ENCODE data around the gene SPIN2B. TPM values are rescaled to one million over a fixed set of nuclear protein-coding genes. Genes with fewer than 3 reads are reported as not detected.
"Not testable (repeated sequence)": the region's sequence is repeated elsewhere in the genome, so short reads cannot be mapped to it uniquely, and the experiment has no call there.

SPIN2B gene
- total RNA-seq, result 10 to 100 TPM in 3 of 4 donors, 1 to 10 TPM in 1; 7.4 to 14.0 (median 12.4) TPM

GRCh38 chrX:57121162-57121755 lies at the start of gene SPIN2B:
Gene SPIN2B, minus strand, starts transcription at chrX:57121548.
- peak; percentile 95 for ATAC-seq
- peak; percentile 26 for TF ChIP-seq POLR2AphosphoS5 (IDR thresholded peaks at IDR 0.05)
- TF ChIP-seq EP300 (IDR thresholded peaks at IDR 0.05), result no peak
- TF ChIP-seq CTCF (IDR thresholded peaks at IDR 0.05), result no peak
- TF ChIP-seq POLR2A (IDR thresholded peaks at IDR 0.05), result peak; percentile 24 to 44
- H3K27me3 ChIP-seq, result no peaks in the 10 kb centered on the region
- H3K9me3 ChIP-seq, result no peaks in the 10 kb centered on the region
- H3K4me1 ChIP-seq, result no peaks in the 10 kb centered on the region
- H3K27ac ChIP-seq, result peak within 1 kb of the TSS; percentile 22 to 88 (median 81)
- 0 to 4% methylated on average over 10 to 16 of the region's 43 CpGs for WGBS, 2 donors (ENCODE audit: low coverage in 1 of 2)
- peak within 1 kb of the TSS; percentile 62 to 64 for H3K4me3 ChIP-seq
- no peaks in the 10 kb centered on the region for H3K36me3 ChIP-seq

GRCh38 chrX:57156397-57157049 lies 35.2 kb upstream of the SPIN2B start:
- Histone ChIP-seq H3K9me3 (no peaks in the 10 kb centered on the region), H3K27me3 (no peaks in the 10 kb centered on the region), H3K27ac (no peak overlapping the region), H3K4me1 (no peaks in the 10 kb centered on the region), H3K4me3 (no peak overlapping the region), H3K36me3 (no peaks in the 10 kb centered on the region)
- TF ChIP-seq POLR2A (IDR thresholded peaks at IDR 0.05) (no peak), CTCF (IDR thresholded peaks at IDR 0.05) (peak in 2 of 4 experiments; percentile 7 to 41)
- ATAC-seq, result no peak
- 15 to 50% methylated on average over 1 to 2 of the region's 5 CpGs for WGBS, 2 donors (ENCODE audit: low coverage in 1 of 2)

GRCh38 chrX:57155171-57155570 lies 33.8 kb upstream of the SPIN2B start:
- no CpG with 5 or more reads among the region's 2 CpGs for WGBS, 2 donors (ENCODE audit: low coverage in 1 of 2)
- ATAC-seq, result no peak
- H3K27me3 ChIP-seq, result no peaks in the 10 kb centered on the region
- no peak overlapping the region for H3K27ac ChIP-seq
- no peaks in the 10 kb centered on the region for H3K36me3 ChIP-seq
- H3K4me1 ChIP-seq, result no peaks in the 10 kb centered on the region
- no peak for TF ChIP-seq POLR2AphosphoS5 (IDR thresholded peaks at IDR 0.05)
- no peak for TF ChIP-seq EP300 (IDR thresholded peaks at IDR 0.05)
- no peak for TF ChIP-seq POLR2A (IDR thresholded peaks at IDR 0.05)
- no peak for TF ChIP-seq CTCF (IDR thresholded peaks at IDR 0.05)
- H3K9me3 ChIP-seq, result no peaks in the 10 kb centered on the region
- no peak overlapping the region for H3K4me3 ChIP-seq

GRCh38 chrX:57152222-57152621 lies 30.9 kb upstream of the SPIN2B start:
- H3K27me3 ChIP-seq, ATAC-seq, H3K27ac ChIP-seq, H3K36me3 ChIP-seq, H3K4me3 ChIP-seq, H3K9me3 ChIP-seq, H3K4me1 ChIP-seq: not testable (repeated sequence)
- WGBS, 2 donors (ENCODE audit: low coverage in 1 of 2), result 80% methylated on average over 2 of the region's 8 CpGs; no CpG with 5 or more reads in 1 of the 2 donors

- WGBS, 2 donors (ENCODE audit: low coverage in 1 of 2), result 60 to 91% methylated on average over 4 of the region's 4 CpGs
- Histone ChIP-seq H3K27me3 (no peaks in the 10 kb centered on the region), H3K4me3 (no peak overlapping the region), H3K4me1 (no peaks in the 10 kb centered on the region), H3K9me3 (no peaks in the 10 kb centered on the region), H3K27ac (no peak overlapping the region), H3K36me3 (no peaks in the 10 kb centered on the region)
- TF ChIP-seq POLR2AphosphoS5 (IDR thresholded peaks at IDR 0.05) (no peak), CTCF (IDR thresholded peaks at IDR 0.05) (no peak), POLR2A (IDR thresholded peaks at IDR 0.05) (no peak), EP300 (IDR thresholded peaks at IDR 0.05) (no peak)
- no peak for ATAC-seq
Observed at GRCh38 chrX:57138674-57139073, 17.3 kb upstream of the SPIN2B start.
